Caco-2 (cell line): ENCODE data around the gene GHR. TPM values are rescaled to one million over a fixed set of nuclear protein-coding genes. Genes with fewer than 3 reads are reported as not detected.

ENCODE experiments used
- BruUV-seq: library from RNA; stranded (reverse); fragments of 400-500 nt; replicated peaks from 2 replicates; lab custom pipeline; 2021; lab: Mats Ljungman, UMichigan
- CTCF ChIA-PET: fragments of 300-600 bp; sonication (Branson Sonifier 250); formaldehyde crosslinking; loops from one replicate; lab custom pipeline; 2022; ENCODE audit warnings: antibody characterized with exemption; lab: Charles Lee
- POLR2A ChIA-PET: fragments of 300-600 bp; sonication (Branson Sonifier 250); formaldehyde crosslinking; loops from one replicate; lab custom pipeline; 2022; ENCODE audit warnings: antibody characterized with exemption; lab: Charles Lee
- DNase-seq, 2 experiments: peaks; one replicate each; pipeline versions ENCODE4 v3.0.0 to v3.0.0-alpha.2; 2020 to 2022
- H3K27me3 ChIP-seq: replicated peaks from 2 replicates; pipeline ENCODE4 v1.6.0; 2011; ENCODE audit warnings: low read length; ENCODE audit not compliant: control insufficient read depth, insufficient read depth
- H3K36me3 ChIP-seq: 2 replicates; pipeline ENCODE4 v1.5.1; 2011; ENCODE audit warnings: low read length; ENCODE audit not compliant: control insufficient read depth, insufficient read depth
- H3K4me1 ChIP-seq: fragments of 250-450 bp; sonication (Bioruptor Pico); 2 replicates; pipeline ENCODE4 v1.5.1; 2020; ENCODE audit warnings: mild to moderate bottlenecking
- H3K4me3 ChIP-seq: 2 replicates; pipeline ENCODE4 v1.5.1; 2011; ENCODE audit warnings: low read depth, mild to moderate bottlenecking, control low read depth, low read length
- H3K9me3 ChIP-seq: fragments of 250-450 bp; sonication (Bioruptor Pico); 2 replicates; pipeline ENCODE4 v1.5.1; 2020; ENCODE audit warnings: mild to moderate bottlenecking, moderate library complexity
- H3K27ac Mint-ChIP-seq: one replicate; pipeline ENCODE4 v1.8.0; 2022; ENCODE audit warnings: mixed read lengths; ENCODE audit not compliant: unreplicated experiment
- H3K27me3 Mint-ChIP-seq: one replicate; pipeline ENCODE4 v1.8.0; 2022; ENCODE audit warnings: mixed read lengths; ENCODE audit not compliant: insufficient read depth, unreplicated experiment
- H3K36me3 Mint-ChIP-seq: one replicate; pipeline ENCODE4 v1.8.0; 2022; ENCODE audit warnings: mild to moderate bottlenecking, mixed read lengths; ENCODE audit not compliant: insufficient read depth, unreplicated experiment
- H3K4me1 Mint-ChIP-seq: one replicate; pipeline ENCODE4 v1.8.0; 2022; ENCODE audit warnings: low read depth, mixed read lengths; ENCODE audit not compliant: unreplicated experiment
- H3K4me3 Mint-ChIP-seq: one replicate; pipeline ENCODE4 v1.8.0; 2022; ENCODE audit warnings: mild to moderate bottlenecking, moderate library complexity, mixed read lengths; ENCODE audit not compliant: unreplicated experiment
- H3K9me3 Mint-ChIP-seq: one replicate; pipeline ENCODE4 v1.8.0; 2022; ENCODE audit warnings: mixed read lengths; ENCODE audit not compliant: unreplicated experiment
- intact Hi-C: fragments of 100-400 bp; cut with micrococcal nuclease; formaldehyde crosslinking; loops from one replicate; pipeline ENCODE4 v1.10.0; 2022; ENCODE audit not compliant: unreplicated experiment
- total RNA-seq: library from RNA; stranded (reverse); gene quantifications from 2 replicates; pipeline ENCODE4 v1.2.3, GENCODE V29; 2022
- TF ChIP-seq, protein P1 (sequence below), 2 experiments: fragments of 200-600 bp in 1 of 2; IDR thresholded peaks; 1 replicate in 1 of 2; 2 replicates in 1 of 2; pipeline versions ENCODE4 v1.5.1 to v1.8.0; 2011 to 2022; ENCODE audit warnings: antibody characterized with exemption in 1 of 2, control low read depth in 1 of 2, inconsistent platforms in 1 of 2, low read depth in 1 of 2, low read length in 1 of 2, mild to moderate bottlenecking in 1 of 2, moderate library complexity in 1 of 2; ENCODE audit not compliant: insufficient read depth in 1 of 2, severe bottlenecking in 1 of 2, unreplicated experiment in 1 of 2

Gene GHR
- total RNA-seq, 1 experiment from 2014 or later, result 0.54 TPM

DNA sequence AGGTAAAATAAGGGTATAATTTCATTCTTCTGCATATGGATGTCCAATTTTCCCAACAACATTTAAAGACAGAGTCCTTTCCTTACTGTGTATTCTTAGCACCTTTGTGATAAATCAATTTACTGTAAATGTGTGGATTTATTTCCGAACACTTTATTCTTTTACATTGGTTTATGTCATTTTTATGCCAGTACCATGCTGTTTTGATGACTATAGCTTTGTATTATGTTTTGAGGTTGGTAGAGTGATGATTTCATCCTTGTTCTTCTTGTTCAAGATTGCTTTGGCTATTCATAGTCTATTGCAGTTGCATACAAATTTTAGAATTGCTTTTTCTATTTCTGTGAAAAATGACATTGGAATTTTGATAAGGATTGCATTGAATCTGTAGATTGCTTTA lies 280.0 kb downstream of the GHR start:
- Mint-ChIP-seq H3K4me3 (no peak overlapping the region), H3K27me3 (no peaks in the 10 kb centered on the region), H3K27ac (no peak overlapping the region), H3K9me3 (no peaks in the 10 kb centered on the region), H3K36me3 (no peaks in the 10 kb centered on the region), H3K4me1 (no peaks in the 10 kb centered on the region)
- no peak for DNase-seq
- no peaks in the 10 kb centered on the region for H3K36me3 ChIP-seq
- no peaks in the 10 kb centered on the region; the same call in 1 of the 2 replicates for H3K9me3 ChIP-seq
- H3K4me1 ChIP-seq, result no peaks in the 10 kb centered on the region
- H3K27me3 ChIP-seq, result no peaks in the 10 kb centered on the region
- no peak overlapping the region for H3K4me3 ChIP-seq
- ChIA-PET CTCF (no interaction called here), POLR2A (no interaction called here)
- TF ChIP-seq, protein P1, sequence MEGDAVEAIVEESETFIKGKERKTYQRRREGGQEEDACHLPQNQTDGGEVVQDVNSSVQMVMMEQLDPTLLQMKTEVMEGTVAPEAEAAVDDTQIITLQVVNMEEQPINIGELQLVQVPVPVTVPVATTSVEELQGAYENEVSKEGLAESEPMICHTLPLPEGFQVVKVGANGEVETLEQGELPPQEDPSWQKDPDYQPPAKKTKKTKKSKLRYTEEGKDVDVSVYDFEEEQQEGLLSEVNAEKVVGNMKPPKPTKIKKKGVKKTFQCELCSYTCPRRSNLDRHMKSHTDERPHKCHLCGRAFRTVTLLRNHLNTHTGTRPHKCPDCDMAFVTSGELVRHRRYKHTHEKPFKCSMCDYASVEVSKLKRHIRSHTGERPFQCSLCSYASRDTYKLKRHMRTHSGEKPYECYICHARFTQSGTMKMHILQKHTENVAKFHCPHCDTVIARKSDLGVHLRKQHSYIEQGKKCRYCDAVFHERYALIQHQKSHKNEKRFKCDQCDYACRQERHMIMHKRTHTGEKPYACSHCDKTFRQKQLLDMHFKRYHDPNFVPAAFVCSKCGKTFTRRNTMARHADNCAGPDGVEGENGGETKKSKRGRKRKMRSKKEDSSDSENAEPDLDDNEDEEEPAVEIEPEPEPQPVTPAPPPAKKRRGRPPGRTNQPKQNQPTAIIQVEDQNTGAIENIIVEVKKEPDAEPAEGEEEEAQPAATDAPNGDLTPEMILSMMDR (IDR thresholded peaks at IDR 0.05; ENCODE audit: insufficient read depth in 1 of 2, low read depth in 1 of 2, low read length in 1 of 2, severe bottlenecking in 1 of 2, unreplicated experiment in 1 of 2), result no peak
- intact Hi-C loops, result no loop called here
- no TSS peak for BruUV-seq

DNA sequence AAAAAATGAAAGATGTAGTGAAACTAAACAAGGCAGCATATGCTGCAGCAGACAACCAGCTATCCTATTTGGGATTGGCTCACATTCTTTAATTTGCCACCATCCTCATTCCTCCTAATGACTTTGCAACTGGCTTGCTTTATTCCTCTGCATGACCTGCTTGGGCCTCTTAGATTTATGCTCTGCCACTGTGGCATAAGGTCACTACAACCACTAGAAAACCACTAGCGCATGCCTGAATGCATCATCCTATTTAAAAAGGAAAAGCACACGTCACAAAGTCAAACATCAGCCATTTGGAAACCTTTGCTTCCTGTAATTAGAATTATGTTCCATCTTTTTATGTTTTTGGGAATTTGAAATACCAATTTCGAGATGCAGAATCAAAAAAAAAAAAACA lies 292.5 kb downstream of the GHR start:
- no peaks in the 10 kb centered on the region for H3K4me1 Mint-ChIP-seq
- intact Hi-C loops, result no loop called here
- no peak for DNase-seq
- H3K27me3 ChIP-seq, result no peaks in the 10 kb centered on the region
- no peaks in the 10 kb centered on the region for H3K36me3 ChIP-seq
- BruUV-seq, result no TSS peak
- H3K27me3 Mint-ChIP-seq, result peaks cover 3% of the 10 kb centered on the region
- no peaks in the 10 kb centered on the region for H3K36me3 Mint-ChIP-seq
- H3K27ac Mint-ChIP-seq, result no peak overlapping the region
- POLR2A ChIA-PET, result no interaction called here
- no peaks in the 10 kb centered on the region for H3K9me3 Mint-ChIP-seq
- CTCF ChIA-PET, result no interaction called here
- TF ChIP-seq, protein P1 (IDR thresholded peaks at IDR 0.05; ENCODE audit: insufficient read depth in 1 of 2, low read depth in 1 of 2, low read length in 1 of 2, severe bottlenecking in 1 of 2, unreplicated experiment in 1 of 2), result no peak
- H3K4me3 Mint-ChIP-seq, result no peak overlapping the region
- no peak overlapping the region for H3K4me3 ChIP-seq
- no peaks in the 10 kb centered on the region for H3K4me1 ChIP-seq
- no peaks in the 10 kb centered on the region for H3K9me3 ChIP-seq

DNA sequence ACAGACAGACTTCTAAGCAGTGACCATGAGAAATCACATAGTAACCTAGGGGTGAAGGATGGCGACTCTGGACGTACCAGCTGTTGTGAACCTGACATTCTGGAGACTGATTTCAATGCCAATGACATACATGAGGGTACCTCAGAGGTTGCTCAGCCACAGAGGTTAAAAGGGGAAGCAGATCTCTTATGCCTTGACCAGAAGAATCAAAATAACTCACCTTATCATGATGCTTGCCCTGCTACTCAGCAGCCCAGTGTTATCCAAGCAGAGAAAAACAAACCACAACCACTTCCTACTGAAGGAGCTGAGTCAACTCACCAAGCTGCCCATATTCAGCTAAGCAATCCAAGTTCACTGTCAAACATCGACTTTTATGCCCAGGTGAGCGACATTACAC lies 295.4 kb downstream of the GHR start:
- no TSS peak for BruUV-seq
- TF ChIP-seq, protein P1 (IDR thresholded peaks at IDR 0.05; ENCODE audit: insufficient read depth in 1 of 2, low read depth in 1 of 2, low read length in 1 of 2, severe bottlenecking in 1 of 2, unreplicated experiment in 1 of 2), result no peak
- H3K27ac Mint-ChIP-seq, result no peak overlapping the region
- no peak for DNase-seq
- H3K27me3 Mint-ChIP-seq, result no peaks in the 10 kb centered on the region
- ChIA-PET CTCF (no interaction called here), POLR2A (interaction anchor here (0.5 kb wide), 1 partner anchor 336 kb away, joined by 3 read pairs; no protein-coding TSS in a partner anchor)
- no peaks in the 10 kb centered on the region for H3K9me3 ChIP-seq
- H3K36me3 ChIP-seq, result no peaks in the 10 kb centered on the region
- no peaks in the 10 kb centered on the region for H3K4me1 Mint-ChIP-seq
- no peak overlapping the region for H3K4me3 Mint-ChIP-seq
- H3K27me3 ChIP-seq, result no peaks in the 10 kb centered on the region
- no peaks in the 10 kb centered on the region for H3K4me1 ChIP-seq
- intact Hi-C loops, result no loop called here
- no peak overlapping the region for H3K4me3 ChIP-seq
- no peaks in the 10 kb centered on the region for H3K9me3 Mint-ChIP-seq
- no peaks in the 10 kb centered on the region for H3K36me3 Mint-ChIP-seq
